Gastrocnemius medialis (tissue), 4 donors: Measurements from ENCODE around the gene CCND2.

ENCODE experiments used
- CTCF ChIP-seq, 5 experiments: fragments of 450-650 bp in 3 of 5; fragments of 200-600 bp in 2 of 5; sonication (generic) in 2 of 5; IDR thresholded peaks in 4 of 5; conservative IDR thresholded peaks in 1 of 5; 1 replicate in 4 of 5; 2 replicates in 1 of 5; pipeline ENCODE4 v1.5.1; 2016 to 2019; ENCODE audit warnings: antibody characterized with exemption in 5 of 5, mild to moderate bottlenecking in 3 of 5, moderate library complexity in 3 of 5
- POLR2A ChIP-seq, 2 donors: fragments of 450-650 bp; IDR thresholded peaks; one replicate each; pipeline ENCODE4 v1.6.1; 2017; ENCODE audit warnings: antibody characterized with exemption in 2 of 2, mild to moderate bottlenecking in 2 of 2, moderate library complexity in 2 of 2

DNA sequence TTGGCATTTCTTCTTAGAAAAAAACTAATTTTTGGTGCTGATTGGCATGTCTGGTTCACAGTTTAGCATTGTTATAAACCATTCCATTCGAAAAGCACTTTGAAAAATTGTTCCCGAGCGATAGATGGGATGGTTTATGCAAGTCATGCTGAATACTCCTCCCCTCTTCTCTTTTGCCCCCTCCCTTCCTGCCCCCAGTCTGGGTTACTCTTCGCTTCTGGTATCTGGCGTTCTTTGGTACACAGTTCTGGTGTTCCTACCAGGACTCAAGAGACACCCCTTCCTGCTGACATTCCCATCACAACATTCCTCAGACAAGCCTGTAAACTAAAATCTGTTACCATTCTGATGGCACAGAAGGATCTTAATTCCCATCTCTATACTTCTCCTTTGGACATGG, 27.3 kb downstream of the CCND2 start:
- TF ChIP-seq CTCF (IDR thresholded peaks at IDR 0.05 in 4 of 5, conservative IDR thresholded peaks at IDR 0.05 in 1 of 5) (no peak), POLR2A (IDR thresholded peaks at IDR 0.05) (no peak)
